ENCODE data around the gene AGPAT3.

DNA sequence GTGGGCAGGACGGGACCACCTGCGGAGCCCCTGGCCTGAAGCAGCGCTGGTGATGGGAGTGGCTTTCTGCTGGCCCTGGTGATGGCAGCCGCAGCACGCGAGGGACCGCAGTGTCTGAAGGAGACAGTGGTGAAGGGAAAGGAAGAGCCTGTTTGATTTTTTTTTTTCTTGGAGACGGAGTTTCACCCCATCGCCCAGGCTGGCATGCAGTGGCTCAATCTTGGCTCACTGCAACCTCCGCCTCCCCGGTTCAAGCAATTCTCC lies 106.9 kb downstream of the AGPAT3 start:
- TF ChIP-seq, protein P1, sequence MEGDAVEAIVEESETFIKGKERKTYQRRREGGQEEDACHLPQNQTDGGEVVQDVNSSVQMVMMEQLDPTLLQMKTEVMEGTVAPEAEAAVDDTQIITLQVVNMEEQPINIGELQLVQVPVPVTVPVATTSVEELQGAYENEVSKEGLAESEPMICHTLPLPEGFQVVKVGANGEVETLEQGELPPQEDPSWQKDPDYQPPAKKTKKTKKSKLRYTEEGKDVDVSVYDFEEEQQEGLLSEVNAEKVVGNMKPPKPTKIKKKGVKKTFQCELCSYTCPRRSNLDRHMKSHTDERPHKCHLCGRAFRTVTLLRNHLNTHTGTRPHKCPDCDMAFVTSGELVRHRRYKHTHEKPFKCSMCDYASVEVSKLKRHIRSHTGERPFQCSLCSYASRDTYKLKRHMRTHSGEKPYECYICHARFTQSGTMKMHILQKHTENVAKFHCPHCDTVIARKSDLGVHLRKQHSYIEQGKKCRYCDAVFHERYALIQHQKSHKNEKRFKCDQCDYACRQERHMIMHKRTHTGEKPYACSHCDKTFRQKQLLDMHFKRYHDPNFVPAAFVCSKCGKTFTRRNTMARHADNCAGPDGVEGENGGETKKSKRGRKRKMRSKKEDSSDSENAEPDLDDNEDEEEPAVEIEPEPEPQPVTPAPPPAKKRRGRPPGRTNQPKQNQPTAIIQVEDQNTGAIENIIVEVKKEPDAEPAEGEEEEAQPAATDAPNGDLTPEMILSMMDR (IDR thresholded peaks at IDR 0.05), result no peak
- no peak for TF ChIP-seq POLR2A (IDR thresholded peaks at IDR 0.05)
